Endothelial cell of umbilical vein (primary cell): ENCODE data around the gene GNAZ. TPM values are rescaled to one million over a fixed set of nuclear protein-coding genes. Genes with fewer than 3 reads are reported as not detected.

Experiments
- BruUV-seq: library from RNA; stranded (reverse); fragments of 400-500 nt; replicated peaks from 2 replicates; lab custom pipeline; 2021; lab: Mats Ljungman, UMichigan
- CTCF ChIA-PET: fragments of 300-600, 350-600 bp; sonication (Branson Sonifier 250); formaldehyde crosslinking; loops from one replicate; lab custom pipeline; 2021; ENCODE audit warnings: antibody characterized with exemption, inconsistent platforms; lab: Charles Lee
- POLR2A ChIA-PET: fragments of 300-600, 350-600 bp; sonication (Branson Sonifier 250); formaldehyde crosslinking; loops from one replicate; lab custom pipeline; 2021; ENCODE audit warnings: antibody characterized with exemption, inconsistent platforms; lab: Charles Lee
- DNase-seq: peaks from one replicate; pipeline ENCODE4 v3.0.0-alpha.2; 2011; ENCODE audit warnings: low read depth, low spot score
- FAIRE-seq: peaks from 2 replicates; lab custom pipeline; 2011; peaks lifted over from hg19 to GRCh38; lab: Jason Lieb, UNC
- H2AFZ ChIP-seq: 2 replicates; pipeline ENCODE4 v1.6.0; 2012; ENCODE audit warnings: low read depth, low read length, control low read depth, inconsistent platforms
- H3K27ac ChIP-seq: 2 replicates; pipeline ENCODE4 v1.5.1; 2011; ENCODE audit warnings: low read depth, mild to moderate bottlenecking, control low read depth, low read length, moderate library complexity; ENCODE audit not compliant: insufficient read depth
- H3K27me3 ChIP-seq, 2 experiments: 2 replicates each; pipeline versions ENCODE4 v1.6.0 to v1.6.1; 2011; ENCODE audit warnings: low read length in 2 of 2, mixed read lengths in 1 of 2; ENCODE audit not compliant: control insufficient read depth in 2 of 2, insufficient read depth in 2 of 2
- H3K36me3 ChIP-seq, 2 experiments: 2 replicates in 1 of 2; 3 replicates in 1 of 2; pipeline ENCODE4 v1.5.1; 2011; ENCODE audit warnings: low read length in 2 of 2, mild to moderate bottlenecking in 1 of 2, moderate library complexity in 1 of 2; ENCODE audit not compliant: control insufficient read depth in 2 of 2, insufficient read depth in 2 of 2; ENCODE audit errors: extremely low read depth in 1 of 2
- H3K4me1 ChIP-seq: 3 replicates; pipeline ENCODE4 v1.5.1; 2011; ENCODE audit warnings: mild to moderate bottlenecking, low read length; ENCODE audit not compliant: control insufficient read depth, insufficient read depth; ENCODE audit errors: extremely low read depth
- H3K4me2 ChIP-seq: 2 replicates; pipeline ENCODE4 v1.6.1; 2011; ENCODE audit warnings: low read length, control low read depth, mixed read lengths; ENCODE audit not compliant: insufficient read depth
- H3K4me3 ChIP-seq, 3 experiments: fragments of 200-600 bp in 1 of 3; sonication (generic), shearing (Covaris generic) in 1 of 3; replicated peaks in 1 of 3; 2 replicates each; pipeline ENCODE4 v1.5.1; 2011 to 2016; ENCODE audit warnings: control low read depth in 3 of 3, low read length in 3 of 3, mild to moderate bottlenecking in 2 of 3, inconsistent platforms in 1 of 3, low read depth in 1 of 3, moderate library complexity in 1 of 3; ENCODE audit not compliant: insufficient read depth in 1 of 3
- H3K79me2 ChIP-seq: 2 replicates; pipeline ENCODE4 v1.6.0; 2012; ENCODE audit warnings: low read length, inconsistent platforms; ENCODE audit not compliant: control insufficient read depth, insufficient read depth
- H3K9ac ChIP-seq: replicated peaks from 2 replicates; pipeline ENCODE3; 2011; ENCODE audit warnings: low read length, control low read depth; ENCODE audit not compliant: insufficient read depth; ENCODE audit errors: extremely low read depth
- H3K9me1 ChIP-seq: replicated peaks from 3 replicates; pipeline ENCODE4 v1.6.0; 2011; ENCODE audit warnings: mild to moderate bottlenecking, low read length; ENCODE audit not compliant: control insufficient read depth, insufficient read depth; ENCODE audit errors: extremely low read depth
- H3K9me3 ChIP-seq: replicated peaks from 2 replicates; pipeline ENCODE4 v1.5.1; 2012; ENCODE audit warnings: low read length, inconsistent platforms; ENCODE audit not compliant: control insufficient read depth, insufficient read depth
- H4K20me1 ChIP-seq: replicated peaks from 2 replicates; pipeline ENCODE3; 2011; ENCODE audit warnings: mild to moderate bottlenecking, low read length; ENCODE audit not compliant: control insufficient read depth, insufficient read depth; ENCODE audit errors: extremely low read depth
- EZH2 ChIP-seq: IDR thresholded peaks from 2 replicates; pipeline ENCODE4 v1.6.1; 2012; ENCODE audit warnings: borderline replicate concordance, low read depth, mild to moderate bottlenecking, moderate library complexity, low read length, inconsistent platforms; ENCODE audit not compliant: severe bottlenecking
- FOS ChIP-seq: IDR thresholded peaks from 2 replicates; pipeline ENCODE4 v1.6.1; 2011; ENCODE audit warnings: mild to moderate bottlenecking, low read length, moderate library complexity, borderline replicate concordance; ENCODE audit not compliant: insufficient read depth
- GATA2 ChIP-seq: IDR thresholded peaks from 2 replicates; pipeline ENCODE4 v1.7.0; 2011; ENCODE audit warnings: low read depth, mild to moderate bottlenecking, moderate library complexity, mixed read lengths, low read length; ENCODE audit not compliant: insufficient read length, insufficient read depth
- JUN ChIP-seq: IDR thresholded peaks from 2 replicates; pipeline ENCODE4 v1.6.1; 2011; ENCODE audit warnings: borderline replicate concordance, low read depth; ENCODE audit not compliant: insufficient read length, insufficient read depth
- MAX ChIP-seq: IDR thresholded peaks from 2 replicates; pipeline ENCODE4 v1.6.1; 2011; ENCODE audit not compliant: insufficient read depth, insufficient read length
- MYC ChIP-seq: IDR thresholded peaks from one replicate; pipeline ENCODE4 v1.6.1; 2011; ENCODE audit warnings: mild to moderate bottlenecking, low read depth, low read length
- POLR2A ChIP-seq: IDR thresholded peaks from 2 replicates; pipeline ENCODE4 v1.6.1; 2012; ENCODE audit warnings: low read depth, mild to moderate bottlenecking, control low read depth, low read length
- POLR2AphosphoS5 ChIP-seq: IDR thresholded peaks from 2 replicates; pipeline ENCODE4 v1.6.1; 2012; ENCODE audit warnings: low read depth, mild to moderate bottlenecking, control low read depth, low read length, moderate library complexity; ENCODE audit not compliant: insufficient read depth
- dilution Hi-C: fragments of 300-500 bp; cut with MboI; formaldehyde crosslinking; loops from one replicate; pipeline ENCODE4 v1.15.0; 2019; ENCODE audit warnings: low sequenced_read_pairs; ENCODE audit not compliant: extremely low pct_ligation_motif_present
- intact Hi-C: fragments of 100-400 bp; cut with micrococcal nuclease; formaldehyde crosslinking; loops from one replicate; pipeline ENCODE4 v1.10.0; 2022
- polyA plus RNA-seq, 4 experiments: library from polyadenylated mRNA; depleted of rRNA in 3 of 4; stranded (reverse) in 3 of 4; unstranded in 1 of 4; fragments of >200 nt; gene quantifications; 2 replicates each; pipeline versions ENCODE4 v1.2.1 to v1.2.3, GENCODE V29; 2011 to 2012; ENCODE audit warnings: missing spikeins in 1 of 4
- total RNA-seq: library from RNA; stranded (reverse); gene quantifications from 2 replicates; pipeline ENCODE4 v1.2.3, GENCODE V29; 2021
- TF ChIP-seq, protein P1 (sequence below), 2 donors: IDR thresholded peaks; 1 replicate in 1 of 2; 2 replicates in 1 of 2; pipeline ENCODE4 v1.5.1; 2011; ENCODE audit warnings: low read length in 2 of 2, mild to moderate bottlenecking in 2 of 2, moderate library complexity in 2 of 2, control low read depth in 1 of 2, inconsistent platforms in 1 of 2, low read depth in 1 of 2; ENCODE audit not compliant: insufficient read depth in 1 of 2; ENCODE audit errors: extremely low read depth in 1 of 2

The GNAZ gene
- total and polyA plus RNA-seq, 2 donors (not counting 3 experiments of a cell fraction or from before 2014, with no cell fraction given), result 0.44 to 0.86 TPM

- H3K4me3 ChIP-seq, result no peak overlapping the region
- no peaks in the 10 kb centered on the region for H4K20me1 ChIP-seq
- H3K27ac ChIP-seq, result no peak overlapping the region
- FAIRE-seq (no peak), DNase-seq (no peak)
- H3K9ac ChIP-seq, result no peak overlapping the region
- H3K4me1 ChIP-seq, result peaks cover 7% of the 10 kb centered on the region
- H3K9me1 ChIP-seq, result no peaks in the 10 kb centered on the region
- no peaks in the 10 kb centered on the region for H3K79me2 ChIP-seq
- H3K36me3 ChIP-seq, result no peaks in the 10 kb centered on the region
- H3K27me3 ChIP-seq, result no peaks in the 10 kb centered on the region
- BruUV-seq, result no TSS peak
- dilution Hi-C loops, result no loop called here
- H2AFZ ChIP-seq, result no peak overlapping the region
- H3K4me2 ChIP-seq, result no peak overlapping the region
- intact Hi-C loops, result loop anchor here (10.0 kb wide), 1 partner anchor 235 kb away; no protein-coding TSS in a partner anchor
- CTCF ChIA-PET, result interaction anchor here (1.3 to 1.4 kb wide), 2 partner anchors 132 to 236 kb away, joined by 3 to 4 read pairs; no protein-coding TSS in a partner anchor
- H3K9me3 ChIP-seq, result no peaks in the 10 kb centered on the region
- POLR2A ChIA-PET, result interaction anchor here (0.5 kb wide), 1 partner anchor 150 kb away, joined by 4 read pairs; no protein-coding TSS in a partner anchor
- TF ChIP-seq JUN (no peak), FOS (no peak), EZH2 (no peak), MAX (no peak), POLR2AphosphoS5 (no peak), MYC (no peak), GATA2 (no peak), POLR2A (no peak)
- TF ChIP-seq, protein P1, sequence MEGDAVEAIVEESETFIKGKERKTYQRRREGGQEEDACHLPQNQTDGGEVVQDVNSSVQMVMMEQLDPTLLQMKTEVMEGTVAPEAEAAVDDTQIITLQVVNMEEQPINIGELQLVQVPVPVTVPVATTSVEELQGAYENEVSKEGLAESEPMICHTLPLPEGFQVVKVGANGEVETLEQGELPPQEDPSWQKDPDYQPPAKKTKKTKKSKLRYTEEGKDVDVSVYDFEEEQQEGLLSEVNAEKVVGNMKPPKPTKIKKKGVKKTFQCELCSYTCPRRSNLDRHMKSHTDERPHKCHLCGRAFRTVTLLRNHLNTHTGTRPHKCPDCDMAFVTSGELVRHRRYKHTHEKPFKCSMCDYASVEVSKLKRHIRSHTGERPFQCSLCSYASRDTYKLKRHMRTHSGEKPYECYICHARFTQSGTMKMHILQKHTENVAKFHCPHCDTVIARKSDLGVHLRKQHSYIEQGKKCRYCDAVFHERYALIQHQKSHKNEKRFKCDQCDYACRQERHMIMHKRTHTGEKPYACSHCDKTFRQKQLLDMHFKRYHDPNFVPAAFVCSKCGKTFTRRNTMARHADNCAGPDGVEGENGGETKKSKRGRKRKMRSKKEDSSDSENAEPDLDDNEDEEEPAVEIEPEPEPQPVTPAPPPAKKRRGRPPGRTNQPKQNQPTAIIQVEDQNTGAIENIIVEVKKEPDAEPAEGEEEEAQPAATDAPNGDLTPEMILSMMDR (IDR thresholded peaks at IDR 0.05; ENCODE audit: extremely low read depth in 1 of 2, insufficient read depth in 1 of 2, low read depth in 1 of 2, low read length in 2 of 2), result no peak
Measured at GRCh38 chr22:23149743-23150238, 79.5 kb downstream of the GNAZ start.
